Dedifferentiated amniotic fluid mesenchymal stem cell (primary cell): ENCODE measurements around the gene PYGL.

Source experiments
- DNase-seq: peaks from one replicate; pipeline ENCODE4 v3.0.0-alpha.2; 2016; ENCODE audit errors: extremely low spot score

The PYGL gene

GRCh38 chr14:50875359-50876070 is 68.8 kb downstream of the PYGL start:
- no peak for DNase-seq

- no peak for DNase-seq
Measured at GRCh38 chr14:50874757-50875156, 69.5 kb downstream of the PYGL start.

- no peak for DNase-seq
Measured at GRCh38 chr14:50871914-50872732, 72.2 kb downstream of the PYGL start, which contains the start of gene ABHD12B. TSS of gene ABHD12B (plus strand) at chr14:50872053. CDS start at chr14:50872175, 122 bp downstream.

- no peak for DNase-seq
Measured at GRCh38 chr14:50871228-50871627, 73.1 kb downstream of the PYGL start.

GRCh38 chr14:50865391-50866076 is 78.7 kb downstream of the PYGL start:
- DNase-seq = no peak

- DNase-seq = no peak
Measured at GRCh38 chr14:50864946-50865345, 79.3 kb downstream of the PYGL start.

- DNase-seq = no peak
Measured at GRCh38 chr14:50864237-50864636, 80.0 kb downstream of the PYGL start.

- peak; percentile 19 for DNase-seq
Measured at GRCh38 chr14:50862036-50862570, 82.2 kb downstream of the PYGL start.

- DNase-seq = peak; percentile 85
Measured at GRCh38 chr14:50860478-50861086, 83.7 kb downstream of the PYGL start.

GRCh38 chr14:50859296-50859624 is 85.0 kb downstream of the PYGL start:
- DNase-seq = no peak

GRCh38 chr14:50856660-50857059 is 87.6 kb downstream of the PYGL start:
- no peak for DNase-seq

GRCh38 chr14:50855558-50855957 is 88.7 kb downstream of the PYGL start:
- no peak for DNase-seq
